H1 (cell line): ENCODE measurements around the gene FAHD1. TPM values are rescaled to one million over a fixed set of nuclear protein-coding genes. Genes with fewer than 3 reads are reported as not detected.

ENCODE experiments used
- EP300 ChIP-seq, 2 experiments: IDR thresholded peaks; 1 replicate in 1 of 2; 2 replicates in 1 of 2; pipeline ENCODE4 v1.6.1; 2011 to 2012; ENCODE audit warnings: low read depth in 2 of 2, low read length in 2 of 2, mild to moderate bottlenecking in 2 of 2, borderline replicate concordance in 1 of 2, inconsistent platforms in 1 of 2, moderate library complexity in 1 of 2
- polyA plus RNA-seq, 7 experiments: library from polyadenylated mRNA; depleted of rRNA in 3 of 7; stranded (reverse) in 5 of 7; unstranded in 2 of 7; fragments of >200 nt in 5 of 7; fragments of 200-250 nt in 2 of 7; gene quantifications; 1 replicate in 5 of 7; 2 replicates in 1 of 7; 4 replicates in 1 of 7; pipeline versions ENCODE4 v1.2.1 to v1.2.3, GENCODE V29; 2011 to 2013; ENCODE audit warnings: missing spikeins in 2 of 7, mixed read lengths in 2 of 7
- total RNA-seq: library from RNA; stranded (reverse); fragmentation: NEBNext Ultra II Directional; extraction: Animal tissue kit (Norgen Biotek cat#: 25700); gene quantifications from 2 replicates; pipeline ENCODE4 v1.2.1, GENCODE V29; 2021

Gene FAHD1
- total and polyA plus RNA-seq, 2 of the 8 experiments (the other 6 are each of a cell fraction or from before 2014, with no cell fraction given) = 20.4 to 31.9 TPM

DNA sequence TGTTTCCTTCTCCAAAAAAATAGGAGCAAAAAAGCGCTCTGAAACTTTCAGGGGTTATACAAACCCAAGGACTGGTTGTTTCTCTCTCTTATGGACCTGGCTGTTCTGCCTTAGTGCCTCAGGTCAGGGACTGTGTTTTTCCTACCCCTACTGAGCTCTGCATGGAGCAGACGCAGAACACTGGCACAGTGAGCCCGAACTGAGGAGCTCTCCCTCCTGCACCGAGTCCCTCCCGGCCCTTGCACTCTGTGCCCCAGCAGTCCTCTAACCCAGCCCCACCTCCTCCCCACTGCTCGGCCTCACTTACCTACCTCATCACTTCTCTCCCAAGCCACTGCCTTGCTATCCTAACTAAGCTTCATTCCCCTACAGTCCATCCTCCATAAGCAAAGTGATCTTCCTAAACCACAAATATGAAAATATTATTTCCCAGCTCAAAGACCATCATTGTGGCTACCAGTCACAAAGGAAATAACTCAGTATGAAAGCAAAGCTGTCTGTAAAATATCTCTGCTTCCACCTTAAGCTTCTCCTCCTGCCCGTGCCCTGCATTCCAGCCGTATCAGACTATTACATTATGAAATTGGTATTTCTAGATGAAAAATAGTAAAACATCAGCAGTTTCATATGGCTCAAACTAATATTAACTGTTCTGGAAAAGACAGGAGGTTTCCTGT, 31.3 kb downstream of the FAHD1 start (continued):
- TF ChIP-seq EP300 (IDR thresholded peaks at IDR 0.05; ENCODE audit: borderline replicate concordance in 1 of 2, low read depth in 2 of 2, low read length in 2 of 2) = no peak
